Erythroblast (primary cell): ENCODE data around the gene BCAR3.

Experiments used
- GATA1 ChIP-seq: IDR thresholded peaks from 2 replicates; pipeline ENCODE4 v1.6.1; 2011; ENCODE audit warnings: low read depth, mild to moderate bottlenecking, control low read depth, low read length, moderate library complexity
- POLR2A ChIP-seq: IDR thresholded peaks from 2 replicates; pipeline ENCODE4 v1.6.1; 2011; ENCODE audit warnings: mild to moderate bottlenecking, low read length

- TF ChIP-seq POLR2A (no peak), GATA1 (no peak)
Measured at GRCh38 chr1:93728480-93729131, 47.0 kb upstream of the BCAR3 start.
